Trophoblast cell (in vitro differentiated cells and primary cell): ENCODE data around the gene HES4.

Experiments
- DNase-seq, 2 donors: peaks; one replicate each; pipeline ENCODE4 v3.0.0-alpha.2; 2016
- H2AFZ ChIP-seq: 2 replicates; pipeline ENCODE4 v1.6.1; 2013; ENCODE audit warnings: low read length, moderate library complexity, mild to moderate bottlenecking; ENCODE audit not compliant: insufficient read depth, poor library complexity
- H2AK5ac ChIP-seq: 2 replicates; pipeline ENCODE4 v1.6.1; 2013; ENCODE audit warnings: mild to moderate bottlenecking, low read length
- H2BK120ac ChIP-seq: 2 replicates; pipeline ENCODE4 v1.6.1; 2013; ENCODE audit warnings: low read length, mild to moderate bottlenecking, moderate library complexity; ENCODE audit not compliant: insufficient read depth, poor library complexity
- H2BK12ac ChIP-seq: 2 replicates; pipeline ENCODE4 v1.6.1; 2013; ENCODE audit warnings: mild to moderate bottlenecking, low read length, moderate library complexity
- H2BK5ac ChIP-seq: 2 replicates; pipeline ENCODE4 v1.6.1; 2013; ENCODE audit warnings: low read length, low read depth, moderate library complexity, mild to moderate bottlenecking; ENCODE audit not compliant: poor library complexity
- H3K14ac ChIP-seq: 2 replicates; pipeline ENCODE4 v1.6.1; 2013; ENCODE audit warnings: mild to moderate bottlenecking, low read length
- H3K18ac ChIP-seq: 2 replicates; pipeline ENCODE4 v1.6.1; 2013; ENCODE audit warnings: mild to moderate bottlenecking, low read length
- H3K23ac ChIP-seq: 2 replicates; pipeline ENCODE4 v1.6.1; 2013; ENCODE audit warnings: low read length
- H3K27ac ChIP-seq: 2 replicates; pipeline ENCODE4 v1.5.1; 2013; ENCODE audit warnings: low read depth, mild to moderate bottlenecking, inconsistent platforms, low read length, moderate library complexity
- H3K27me3 ChIP-seq: 2 replicates; pipeline ENCODE4 v1.6.1; 2013; ENCODE audit warnings: inconsistent platforms, mild to moderate bottlenecking, low read length, moderate library complexity; ENCODE audit not compliant: insufficient read depth
- H3K36me3 ChIP-seq, 2 experiments: 1 replicate in 1 of 2; 2 replicates in 1 of 2; pipeline ENCODE4 v1.6.1; 2013; ENCODE audit warnings: low read length in 2 of 2, mild to moderate bottlenecking in 2 of 2, moderate library complexity in 1 of 2; ENCODE audit not compliant: insufficient read depth in 2 of 2, control insufficient read depth in 1 of 2
- H3K4ac ChIP-seq: 2 replicates; pipeline ENCODE4 v1.6.1; 2013; ENCODE audit warnings: low read depth, mild to moderate bottlenecking, low read length, moderate library complexity
- H3K4me1 ChIP-seq, 2 experiments: 1 replicate in 1 of 2; 2 replicates in 1 of 2; pipeline ENCODE4 v1.6.1; 2013; ENCODE audit warnings: low read length in 2 of 2, mild to moderate bottlenecking in 2 of 2, moderate library complexity in 1 of 2; ENCODE audit not compliant: insufficient read depth in 2 of 2, control insufficient read depth in 1 of 2
- H3K4me2 ChIP-seq: 2 replicates; pipeline ENCODE4 v1.6.1; 2013; ENCODE audit warnings: inconsistent platforms, mild to moderate bottlenecking, low read length, moderate library complexity
- H3K4me3 ChIP-seq: 2 replicates; pipeline ENCODE4 v1.5.1; 2013; ENCODE audit warnings: mild to moderate bottlenecking, low read depth, low read length, inconsistent platforms
- H3K79me1 ChIP-seq: one replicate; pipeline ENCODE4 v1.6.1; 2013; ENCODE audit warnings: low read length
- H3K79me2 ChIP-seq: 2 replicates; pipeline ENCODE4 v1.6.1; 2013; ENCODE audit warnings: low read length, mild to moderate bottlenecking; ENCODE audit not compliant: control insufficient read depth, insufficient read depth, poor library complexity
- H3K9ac ChIP-seq: 2 replicates; pipeline ENCODE4 v1.6.1; 2013; ENCODE audit warnings: mild to moderate bottlenecking, low read length
- H3K9me3 ChIP-seq: 2 replicates; pipeline ENCODE4 v1.6.1; 2013; ENCODE audit warnings: low read depth, mild to moderate bottlenecking, control low read depth, inconsistent platforms, low read length; ENCODE audit not compliant: insufficient read depth
- H4K12ac ChIP-seq: 2 replicates; pipeline ENCODE4 v1.6.1; 2013; ENCODE audit warnings: low read depth, mild to moderate bottlenecking, low read length, moderate library complexity
- H4K8ac ChIP-seq: 2 replicates; pipeline ENCODE4 v1.6.1; 2013; ENCODE audit warnings: low read depth, mild to moderate bottlenecking, low read length, moderate library complexity
- H4K91ac ChIP-seq: one replicate; pipeline ENCODE4 v1.6.1; 2013; ENCODE audit warnings: low read depth, mild to moderate bottlenecking, low read length, moderate library complexity
- WGBS: extraction: QIAGEN DNeasy Blood & Tissue Kit; methylation state at CpG from one replicate; pipeline ENCODE4 v1.1.7; 2013; ENCODE audit warnings: missing lambda C conversion rate; ENCODE audit not compliant: insufficient read length, insufficient coverage; ENCODE audit errors: extremely low coverage; 5-methylcytosine and 5-hydroxymethylcytosine counted together

The HES4 gene

DNA sequence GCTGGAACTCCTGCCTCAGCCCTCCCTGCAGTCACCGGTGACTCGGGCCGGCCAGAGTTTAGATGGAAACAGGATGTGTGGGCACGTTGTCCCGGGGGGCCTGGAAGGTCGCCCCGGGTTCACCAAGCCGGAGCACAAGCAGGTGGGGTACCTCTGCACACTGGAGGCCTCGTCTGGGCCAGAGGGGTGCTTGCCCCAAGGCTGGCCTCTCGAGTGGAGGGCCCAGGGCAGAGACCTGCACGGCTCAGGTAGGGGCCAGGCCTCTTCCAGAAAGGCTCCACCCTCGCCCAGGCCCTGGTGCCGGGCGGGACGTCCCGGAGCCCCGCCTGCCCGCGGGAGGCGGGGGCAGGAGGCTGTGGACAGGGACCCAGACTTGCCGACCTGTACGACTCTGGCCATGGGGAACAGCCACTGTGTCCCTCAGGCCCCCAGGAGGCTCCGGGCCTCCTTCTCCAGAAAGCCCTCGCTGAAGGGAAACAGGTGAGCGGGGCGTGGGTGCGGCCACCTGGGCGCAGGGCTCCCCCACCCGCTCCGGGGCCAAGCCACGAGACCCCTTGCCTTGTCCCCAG lies 33.7 kb downstream of the HES4 start, which contains the start of gene PLEKHN1:
PLEKHN1 (plus strand) TSS at position 348 of the 569 bp plus-strand sequence; CDS start at position 398, 50 bp downstream.
- Histone ChIP-seq H3K4me2 (peak within 1 kb of the TSS; percentile 79), H3K27me3 (peaks cover 3% of the 10 kb centered on the region), H3K4me3 (peak within 1 kb of the TSS; percentile 64), H2AK5ac (peak within 1 kb of the TSS; percentile 22), H2BK5ac (peak within 1 kb of the TSS; percentile 28), H3K23ac (no peak within 1 kb of the TSS), H2BK12ac (peak within 1 kb of the TSS; percentile 10), H3K9me3 (peaks cover 5% of the 10 kb centered on the region), H2BK120ac (peak within 1 kb of the TSS; percentile 65), H4K8ac (peak within 1 kb of the TSS; percentile 79), H3K79me2 (no peaks in the 10 kb centered on the region), H3K9ac (peak within 1 kb of the TSS; percentile 1), H3K27ac (no peak within 1 kb of the TSS), H3K18ac (peak within 1 kb of the TSS; percentile 10), H3K36me3 (peaks cover 26 to 35% of the 10 kb centered on the region in 2 experiments), H4K91ac (peak within 1 kb of the TSS; percentile 80), H3K79me1 (peaks cover 4% of the 10 kb centered on the region), H3K4ac (no peak within 1 kb of the TSS), H3K14ac (peak within 1 kb of the TSS; percentile 85), H4K12ac (peak within 1 kb of the TSS; percentile 57), H2AFZ (peak within 1 kb of the TSS; percentile 32), H3K4me1 (peaks cover 21 to 23% of the 10 kb centered on the region in 2 experiments)
- DNase-seq, result peak; percentile 64 to 74
- WGBS, result no CpG with 5 or more reads among the region's 31 CpGs

GRCh38 chr1:965526-966134 lies 34.3 kb downstream of the HES4 start:
- H3K27ac ChIP-seq, result no peak overlapping the region
- WGBS, result no CpG with 5 or more reads among the region's 26 CpGs
- no peak overlapping the region for H2AFZ ChIP-seq
- no peak overlapping the region for H2BK12ac ChIP-seq
- peaks cover 19 to 26% of the 10 kb centered on the region in 2 experiments for H3K4me1 ChIP-seq
- peaks cover 26 to 35% of the 10 kb centered on the region in 2 experiments for H3K36me3 ChIP-seq
- peaks cover 6% of the 10 kb centered on the region for H3K79me1 ChIP-seq
- H3K14ac ChIP-seq, result no peak overlapping the region
- no peak overlapping the region for H3K4me3 ChIP-seq
- no peak overlapping the region for H2AK5ac ChIP-seq
- no peak overlapping the region for H4K91ac ChIP-seq
- DNase-seq, result no peak
- no peak overlapping the region for H4K12ac ChIP-seq
- no peak overlapping the region for H3K18ac ChIP-seq
- H3K27me3 ChIP-seq, result peaks cover 6% of the 10 kb centered on the region
- no peak overlapping the region for H2BK5ac ChIP-seq
- no peak overlapping the region for H2BK120ac ChIP-seq
- no peak overlapping the region for H3K4ac ChIP-seq
- H3K9me3 ChIP-seq, result peaks cover 5% of the 10 kb centered on the region
- no peak overlapping the region for H4K8ac ChIP-seq
- no peak overlapping the region for H3K23ac ChIP-seq
- H3K9ac ChIP-seq, result no peak overlapping the region
- no peak overlapping the region for H3K4me2 ChIP-seq
- H3K79me2 ChIP-seq, result no peaks in the 10 kb centered on the region

GRCh38 chr1:964691-965525 lies 35.0 kb downstream of the HES4 start:
- Histone ChIP-seq H2BK120ac (no peak overlapping the region), H3K79me1 (peaks cover 9% of the 10 kb centered on the region), H4K91ac (no peak overlapping the region), H3K18ac (no peak overlapping the region), H3K4me1 (peaks cover 16 to 22% of the 10 kb centered on the region in 2 experiments), H2AK5ac (no peak overlapping the region), H3K9me3 (peaks cover 5% of the 10 kb centered on the region), H3K14ac (no peak overlapping the region), H4K12ac (no peak overlapping the region), H3K79me2 (no peaks in the 10 kb centered on the region), H3K27ac (no peak overlapping the region), H3K27me3 (peaks cover 3% of the 10 kb centered on the region), H2AFZ (no peak overlapping the region), H3K4me2 (no peak overlapping the region), H3K4me3 (no peak overlapping the region), H2BK12ac (no peak overlapping the region), H3K4ac (no peak overlapping the region), H3K9ac (no peak overlapping the region), H2BK5ac (no peak overlapping the region), H3K23ac (no peak overlapping the region), H4K8ac (no peak overlapping the region), H3K36me3 (peaks cover 26 to 35% of the 10 kb centered on the region in 2 experiments)
- WGBS, result no CpG with 5 or more reads among the region's 51 CpGs
- DNase-seq, result no peak

- Histone ChIP-seq H3K4me3 (no peak overlapping the region), H3K9me3 (peaks cover 4% of the 10 kb centered on the region), H4K91ac (no peak overlapping the region), H3K27ac (no peak overlapping the region), H2AK5ac (no peak overlapping the region), H3K23ac (no peak overlapping the region), H4K8ac (no peak overlapping the region), H3K14ac (no peak overlapping the region), H3K4ac (no peak overlapping the region), H2BK120ac (no peak overlapping the region), H3K4me1 (peaks cover 16 to 27% of the 10 kb centered on the region in 2 experiments), H3K18ac (no peak overlapping the region), H2BK12ac (no peak overlapping the region), H3K4me2 (no peak overlapping the region), H3K79me2 (peaks cover under 1% of the 10 kb centered on the region), H4K12ac (no peak overlapping the region), H3K36me3 (peaks cover 26 to 35% of the 10 kb centered on the region in 2 experiments), H3K27me3 (peaks cover 3% of the 10 kb centered on the region), H3K79me1 (peaks cover 10% of the 10 kb centered on the region), H3K9ac (no peak overlapping the region), H2AFZ (no peak overlapping the region), H2BK5ac (no peak overlapping the region)
- WGBS, result no CpG with 5 or more reads among the region's 47 CpGs
- DNase-seq, result no peak
These were observed 36.0 kb downstream of the HES4 start for GRCh38 chr1:963746-964525.
